ENCODE measurements around the gene PTPRN2. TPM values are rescaled to one million over a fixed set of nuclear protein-coding genes. Genes with fewer than 3 reads are reported as not detected.

PTPRN2 gene
- total and polyA plus RNA-seq, 2 donors (not counting 3 experiments of a cell fraction or from before 2014, with no cell fraction given): 0.62 to 0.88 TPM

DNA sequence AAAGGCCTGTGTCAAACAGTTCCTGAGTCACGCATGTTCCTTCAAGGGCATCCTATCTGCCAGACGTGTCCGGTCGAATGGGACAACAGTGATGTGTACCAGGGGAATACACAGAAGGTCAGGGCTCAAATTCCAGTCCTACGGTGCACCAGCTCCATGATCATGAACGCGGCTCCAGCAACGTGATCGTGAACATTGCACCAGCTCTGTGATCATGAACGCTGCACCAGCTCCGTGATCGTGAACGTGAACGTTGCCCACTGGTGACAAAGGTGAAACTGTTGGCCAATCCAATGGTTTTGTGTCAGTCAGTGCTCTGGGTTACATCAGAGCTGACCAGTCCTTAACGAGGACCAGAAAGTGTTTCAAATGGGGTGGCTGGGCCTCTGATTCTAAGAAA lies 4.3 kb upstream of the PTPRN2 start:
- intact Hi-C loops (cut with micrococcal nuclease) (no loop called here), dilution Hi-C loops (cut with MboI; ENCODE audit: extremely low pct_ligation_motif_present, low sequenced_read_pairs) (no loop called here)
- no peaks in the 10 kb centered on the region for H3K79me2 ChIP-seq (ENCODE audit: control insufficient read depth, insufficient read depth, low read length)
- H4K20me1 ChIP-seq (replicated peaks; ENCODE audit: control insufficient read depth, extremely low read depth, insufficient read depth, low read length): no peaks in the 10 kb centered on the region
- H3K9me1 ChIP-seq (replicated peaks; ENCODE audit: control insufficient read depth, extremely low read depth, insufficient read depth, low read length): no peaks in the 10 kb centered on the region
- no peak overlapping the region for H3K4me2 ChIP-seq (ENCODE audit: insufficient read depth, low read length)
- DNase-seq (ENCODE audit: low read depth, low spot score) (no peak), FAIRE-seq (no peak)
- H3K27ac ChIP-seq (ENCODE audit: insufficient read depth, low read depth, low read length): no peak overlapping the region
- BruUV-seq (replicated peaks): no TSS peak
- no peak overlapping the region for H2AFZ ChIP-seq (ENCODE audit: low read depth, low read length)
- no peaks in the 10 kb centered on the region for H3K9me3 ChIP-seq (replicated peaks; ENCODE audit: control insufficient read depth, insufficient read depth, low read length)
- no peak overlapping the region for H3K4me3 ChIP-seq (replicated peaks in 1 of 3; ENCODE audit: insufficient read depth in 1 of 3, low read depth in 1 of 3, low read length in 3 of 3)
- POLR2A ChIA-PET: no interaction called here
- no peak overlapping the region for H3K9ac ChIP-seq (replicated peaks; ENCODE audit: extremely low read depth, insufficient read depth, low read length)
- H3K36me3 ChIP-seq (ENCODE audit: control insufficient read depth in 2 of 2, extremely low read depth in 1 of 2, insufficient read depth in 2 of 2, low read length in 2 of 2): no peaks in the 10 kb centered on the region
- CTCF ChIA-PET: no interaction called here
- H3K4me1 ChIP-seq (ENCODE audit: control insufficient read depth, extremely low read depth, insufficient read depth, low read length): no peaks in the 10 kb centered on the region
- TF ChIP-seq POLR2A (IDR thresholded peaks at IDR 0.05; ENCODE audit: low read depth, low read length) (no peak), MYC (IDR thresholded peaks at IDR 0.05; ENCODE audit: low read depth, low read length) (no peak)
- TF ChIP-seq, protein P1, sequence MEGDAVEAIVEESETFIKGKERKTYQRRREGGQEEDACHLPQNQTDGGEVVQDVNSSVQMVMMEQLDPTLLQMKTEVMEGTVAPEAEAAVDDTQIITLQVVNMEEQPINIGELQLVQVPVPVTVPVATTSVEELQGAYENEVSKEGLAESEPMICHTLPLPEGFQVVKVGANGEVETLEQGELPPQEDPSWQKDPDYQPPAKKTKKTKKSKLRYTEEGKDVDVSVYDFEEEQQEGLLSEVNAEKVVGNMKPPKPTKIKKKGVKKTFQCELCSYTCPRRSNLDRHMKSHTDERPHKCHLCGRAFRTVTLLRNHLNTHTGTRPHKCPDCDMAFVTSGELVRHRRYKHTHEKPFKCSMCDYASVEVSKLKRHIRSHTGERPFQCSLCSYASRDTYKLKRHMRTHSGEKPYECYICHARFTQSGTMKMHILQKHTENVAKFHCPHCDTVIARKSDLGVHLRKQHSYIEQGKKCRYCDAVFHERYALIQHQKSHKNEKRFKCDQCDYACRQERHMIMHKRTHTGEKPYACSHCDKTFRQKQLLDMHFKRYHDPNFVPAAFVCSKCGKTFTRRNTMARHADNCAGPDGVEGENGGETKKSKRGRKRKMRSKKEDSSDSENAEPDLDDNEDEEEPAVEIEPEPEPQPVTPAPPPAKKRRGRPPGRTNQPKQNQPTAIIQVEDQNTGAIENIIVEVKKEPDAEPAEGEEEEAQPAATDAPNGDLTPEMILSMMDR (IDR thresholded peaks at IDR 0.05; ENCODE audit: extremely low read depth in 1 of 2, insufficient read depth in 1 of 2, low read depth in 1 of 2, low read length in 2 of 2): no peak
- peaks cover 3 to 9% of the 10 kb centered on the region in 2 experiments for H3K27me3 ChIP-seq (ENCODE audit: control insufficient read depth in 2 of 2, insufficient read depth in 2 of 2, low read length in 2 of 2)

DNA sequence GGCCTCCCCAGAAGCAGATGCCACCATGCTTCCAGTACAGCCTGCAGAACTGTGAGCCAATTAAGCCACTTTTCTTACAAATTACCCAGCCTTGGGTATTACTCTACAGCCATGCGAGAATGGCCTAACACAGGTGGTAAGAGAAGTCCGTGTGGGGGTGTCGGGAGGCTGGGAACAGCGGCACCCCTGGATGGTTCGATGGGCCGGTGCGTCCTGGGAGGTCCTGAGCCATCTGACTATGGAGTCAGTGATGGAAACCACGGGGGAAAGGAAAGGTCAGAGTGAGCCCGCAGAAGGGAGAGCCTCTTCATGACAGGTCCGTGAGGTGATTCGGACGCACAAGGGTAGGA lies 2.5 kb upstream of the PTPRN2 start:
- ChIA-PET CTCF (no interaction called here), POLR2A (no interaction called here)
- Histone ChIP-seq H3K9ac (replicated peaks; ENCODE audit: extremely low read depth, insufficient read depth, low read length) (no peak overlapping the region), H3K79me2 (ENCODE audit: control insufficient read depth, insufficient read depth, low read length) (no peaks in the 10 kb centered on the region), H4K20me1 (replicated peaks; ENCODE audit: control insufficient read depth, extremely low read depth, insufficient read depth, low read length) (no peaks in the 10 kb centered on the region), H3K9me1 (replicated peaks; ENCODE audit: control insufficient read depth, extremely low read depth, insufficient read depth, low read length) (no peaks in the 10 kb centered on the region), H3K4me2 (ENCODE audit: insufficient read depth, low read length) (no peak overlapping the region), H3K4me3 (replicated peaks in 1 of 3; ENCODE audit: insufficient read depth in 1 of 3, low read depth in 1 of 3, low read length in 3 of 3) (no peak overlapping the region), H3K27me3 (ENCODE audit: control insufficient read depth in 2 of 2, insufficient read depth in 2 of 2, low read length in 2 of 2) (peaks cover 10 to 22% of the 10 kb centered on the region in 2 experiments), H3K36me3 (ENCODE audit: control insufficient read depth in 2 of 2, extremely low read depth in 1 of 2, insufficient read depth in 2 of 2, low read length in 2 of 2) (no peaks in the 10 kb centered on the region), H3K9me3 (replicated peaks; ENCODE audit: control insufficient read depth, insufficient read depth, low read length) (no peaks in the 10 kb centered on the region), H3K27ac (ENCODE audit: insufficient read depth, low read depth, low read length) (no peak overlapping the region), H3K4me1 (ENCODE audit: control insufficient read depth, extremely low read depth, insufficient read depth, low read length) (no peaks in the 10 kb centered on the region), H2AFZ (ENCODE audit: low read depth, low read length) (no peak overlapping the region)
- intact Hi-C loops (cut with micrococcal nuclease): no loop called here
- no TSS peak for BruUV-seq (replicated peaks)
- no peak for DNase-seq (ENCODE audit: low read depth, low spot score)
- dilution Hi-C loops (cut with MboI; ENCODE audit: extremely low pct_ligation_motif_present, low sequenced_read_pairs): no loop called here
- TF ChIP-seq EZH2 (IDR thresholded peaks at IDR 0.05; ENCODE audit: borderline replicate concordance, low read depth, low read length, severe bottlenecking) (no peak), POLR2AphosphoS5 (IDR thresholded peaks at IDR 0.05; ENCODE audit: insufficient read depth, low read depth, low read length) (no peak), FOS (IDR thresholded peaks at IDR 0.05; ENCODE audit: borderline replicate concordance, insufficient read depth, low read length) (no peak), GATA2 (IDR thresholded peaks at IDR 0.05; ENCODE audit: insufficient read depth, insufficient read length, low read depth, low read length) (no peak), MYC (IDR thresholded peaks at IDR 0.05; ENCODE audit: low read depth, low read length) (no peak)
- TF ChIP-seq, protein P1 (IDR thresholded peaks at IDR 0.05; ENCODE audit: extremely low read depth in 1 of 2, insufficient read depth in 1 of 2, low read depth in 1 of 2, low read length in 2 of 2): no peak
- no peak for FAIRE-seq

Data from endothelial cell of umbilical vein (primary cell).